ENCODE measurements around the gene MYOG. TPM values are rescaled to one million over a fixed set of nuclear protein-coding genes. Genes with fewer than 3 reads are reported as not detected.

The MYOG gene
- total RNA-seq, 3 donors from 2014 or later (not counting 1 experiment from before 2014, with no cell fraction given): not detected

DNA sequence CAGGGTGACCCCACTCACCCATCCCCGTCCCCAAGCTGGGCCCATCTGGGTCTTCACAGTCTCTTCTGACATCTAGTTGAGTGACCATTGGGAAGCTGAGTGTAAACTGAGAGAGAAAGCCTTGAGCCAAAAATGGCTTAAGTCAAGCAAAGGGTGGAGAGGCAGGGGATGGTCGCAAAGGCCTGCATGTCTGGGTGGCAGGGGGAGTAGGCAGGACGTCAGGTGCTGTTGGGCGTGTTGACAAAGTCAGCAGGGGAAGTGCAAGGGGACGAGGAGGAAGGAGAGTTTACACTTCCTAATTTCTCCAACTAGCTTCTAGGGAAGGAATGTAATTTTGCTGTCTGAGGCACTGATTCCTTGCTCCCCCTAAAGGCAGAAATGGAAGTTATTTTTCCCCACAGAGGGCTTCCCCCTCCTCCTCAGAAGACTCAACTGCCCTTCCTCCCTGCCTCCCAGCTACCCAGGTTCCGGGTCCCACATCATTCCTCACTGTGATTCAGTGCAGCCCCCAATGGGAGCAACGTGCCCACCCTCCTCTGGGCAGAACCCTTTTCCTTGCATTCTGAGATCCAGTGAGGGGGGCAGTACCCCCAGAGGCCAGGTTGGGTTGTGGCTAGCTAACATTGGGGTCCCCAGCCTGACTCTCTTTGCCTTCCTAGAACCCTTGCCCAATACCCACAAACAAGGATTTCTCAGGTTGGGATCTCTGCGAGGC lies 40.5 kb upstream of the MYOG start:
- H3K4me3 ChIP-seq (ENCODE audit: low read length): no peak overlapping the region
- no peaks in the 10 kb centered on the region for H3K36me3 ChIP-seq (ENCODE audit: control insufficient read depth, insufficient read depth, low read length)
- Mint-ChIP-seq H3K9me3 (no peaks in the 10 kb centered on the region), H3K36me3 (no peaks in the 10 kb centered on the region), H3K27ac (no peak overlapping the region), H3K27me3 (ENCODE audit: low read depth in 2 of 2) (peaks cover 54 to 61% of the 10 kb centered on the region in 2 donors), H3K4me1 (peaks cover 0 to 14% of the 10 kb centered on the region in 2 donors), H3K4me3 (no peak overlapping the region)
- peaks cover 18% of the 10 kb centered on the region for H3K4me1 ChIP-seq (ENCODE audit: control insufficient read depth, insufficient read depth, low read length)
- WGBS (ENCODE audit: insufficient coverage): 16% methylated on average over 6 of the region's 8 CpGs
- TF ChIP-seq, protein P1, sequence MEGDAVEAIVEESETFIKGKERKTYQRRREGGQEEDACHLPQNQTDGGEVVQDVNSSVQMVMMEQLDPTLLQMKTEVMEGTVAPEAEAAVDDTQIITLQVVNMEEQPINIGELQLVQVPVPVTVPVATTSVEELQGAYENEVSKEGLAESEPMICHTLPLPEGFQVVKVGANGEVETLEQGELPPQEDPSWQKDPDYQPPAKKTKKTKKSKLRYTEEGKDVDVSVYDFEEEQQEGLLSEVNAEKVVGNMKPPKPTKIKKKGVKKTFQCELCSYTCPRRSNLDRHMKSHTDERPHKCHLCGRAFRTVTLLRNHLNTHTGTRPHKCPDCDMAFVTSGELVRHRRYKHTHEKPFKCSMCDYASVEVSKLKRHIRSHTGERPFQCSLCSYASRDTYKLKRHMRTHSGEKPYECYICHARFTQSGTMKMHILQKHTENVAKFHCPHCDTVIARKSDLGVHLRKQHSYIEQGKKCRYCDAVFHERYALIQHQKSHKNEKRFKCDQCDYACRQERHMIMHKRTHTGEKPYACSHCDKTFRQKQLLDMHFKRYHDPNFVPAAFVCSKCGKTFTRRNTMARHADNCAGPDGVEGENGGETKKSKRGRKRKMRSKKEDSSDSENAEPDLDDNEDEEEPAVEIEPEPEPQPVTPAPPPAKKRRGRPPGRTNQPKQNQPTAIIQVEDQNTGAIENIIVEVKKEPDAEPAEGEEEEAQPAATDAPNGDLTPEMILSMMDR (IDR thresholded peaks at IDR 0.05): no peak
- H3K27me3 ChIP-seq (ENCODE audit: control insufficient read depth, insufficient read depth, low read length): peaks cover 8% of the 10 kb centered on the region
- intact Hi-C loops (cut with micrococcal nuclease): no loop called here
- H3K9me3 ChIP-seq (ENCODE audit: control insufficient read depth, insufficient read depth, low read length): no peaks in the 10 kb centered on the region
- H3K27ac ChIP-seq (ENCODE audit: low read length): no peak overlapping the region
- DNase-seq: no peak
- no peak for ATAC-seq

DNA sequence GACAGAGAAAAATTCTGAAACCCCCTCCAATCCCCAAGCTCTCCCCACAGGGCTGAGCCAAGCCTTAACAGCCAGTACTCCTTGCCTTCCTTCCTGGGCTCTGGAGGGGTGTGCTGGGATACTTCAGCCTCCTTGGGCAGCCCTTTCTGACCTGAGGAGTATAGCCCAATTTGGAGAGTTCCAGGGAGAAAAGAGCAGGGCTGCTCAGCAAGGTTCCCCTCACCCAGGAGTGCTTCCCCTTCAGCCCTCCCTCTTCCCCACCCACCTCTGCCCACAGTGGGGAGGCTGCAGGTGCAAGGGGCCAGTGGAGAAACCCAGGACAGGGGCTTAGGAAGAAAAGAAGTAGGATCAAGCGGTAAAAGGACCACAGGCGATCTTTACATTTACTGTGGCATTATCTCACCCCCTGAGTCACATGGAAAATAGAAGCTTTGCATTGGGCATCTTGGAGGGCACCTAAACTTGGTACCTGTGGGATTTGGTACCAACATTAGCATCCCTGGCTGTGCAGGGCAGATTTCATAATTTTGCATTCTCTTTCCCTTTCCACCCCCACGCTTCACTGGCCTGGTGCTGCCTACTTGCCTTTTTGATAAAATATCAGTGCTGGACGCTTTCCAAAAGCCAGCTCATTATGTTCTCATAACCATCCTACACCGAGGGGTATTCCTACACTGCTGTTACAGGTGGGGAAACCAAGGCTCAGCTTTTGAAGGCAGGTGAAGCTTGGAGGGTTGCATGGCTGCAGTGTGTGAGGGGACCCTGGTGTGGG lies 38.9 kb upstream of the MYOG start:
- no peaks in the 10 kb centered on the region for H3K9me3 Mint-ChIP-seq
- WGBS (ENCODE audit: insufficient coverage): 64% methylated on average over 5 of the region's 5 CpGs
- Histone ChIP-seq H3K4me3 (ENCODE audit: low read length) (no peak overlapping the region), H3K27me3 (ENCODE audit: control insufficient read depth, insufficient read depth, low read length) (peaks cover 8% of the 10 kb centered on the region), H3K36me3 (ENCODE audit: control insufficient read depth, insufficient read depth, low read length) (no peaks in the 10 kb centered on the region), H3K9me3 (ENCODE audit: control insufficient read depth, insufficient read depth, low read length) (no peaks in the 10 kb centered on the region), H3K27ac (ENCODE audit: low read length) (no peak overlapping the region), H3K4me1 (ENCODE audit: control insufficient read depth, insufficient read depth, low read length) (peaks cover 18% of the 10 kb centered on the region)
- TF ChIP-seq, protein P1 (IDR thresholded peaks at IDR 0.05): no peak
- intact Hi-C loops (cut with micrococcal nuclease): no loop called here
- peaks cover 53 to 66% of the 10 kb centered on the region in 2 donors for H3K27me3 Mint-ChIP-seq (ENCODE audit: low read depth in 2 of 2)
- no peaks in the 10 kb centered on the region for H3K36me3 Mint-ChIP-seq
- H3K27ac Mint-ChIP-seq: no peak overlapping the region
- DNase-seq (no peak), ATAC-seq (no peak)
- H3K4me1 Mint-ChIP-seq: peaks cover 0 to 19% of the 10 kb centered on the region in 2 donors
- H3K4me3 Mint-ChIP-seq: no peak overlapping the region

DNA sequence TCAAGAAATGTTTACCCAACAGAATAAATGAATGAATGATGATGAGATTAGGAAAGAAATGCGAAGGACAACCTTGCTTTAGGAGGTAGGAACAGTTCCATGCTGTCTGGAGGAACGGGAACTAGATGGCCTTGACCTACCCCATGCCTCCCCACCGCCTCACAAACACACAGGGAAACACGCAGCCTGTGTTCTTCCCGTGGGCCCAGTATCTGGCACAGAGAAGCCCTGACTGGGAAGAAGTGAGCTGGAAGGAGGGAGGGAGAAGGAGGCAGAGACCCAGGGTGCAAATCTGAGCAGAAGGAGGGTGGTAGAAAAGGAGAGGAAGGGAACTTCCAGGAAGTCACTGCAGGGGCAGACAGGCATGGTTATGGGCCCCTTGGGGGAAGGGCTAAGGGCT lies 38.2 kb upstream of the MYOG start:
- peaks cover 0 to 19% of the 10 kb centered on the region in 2 donors for H3K4me1 Mint-ChIP-seq
- Histone ChIP-seq H3K27ac (ENCODE audit: low read length) (no peak overlapping the region), H3K27me3 (ENCODE audit: control insufficient read depth, insufficient read depth, low read length) (peaks cover 8% of the 10 kb centered on the region), H3K36me3 (ENCODE audit: control insufficient read depth, insufficient read depth, low read length) (no peaks in the 10 kb centered on the region), H3K4me1 (ENCODE audit: control insufficient read depth, insufficient read depth, low read length) (peaks cover 18% of the 10 kb centered on the region), H3K4me3 (ENCODE audit: low read length) (no peak overlapping the region), H3K9me3 (ENCODE audit: control insufficient read depth, insufficient read depth, low read length) (no peaks in the 10 kb centered on the region)
- intact Hi-C loops (cut with micrococcal nuclease): no loop called here
- ATAC-seq: no peak
- TF ChIP-seq, protein P1 (IDR thresholded peaks at IDR 0.05): no peak
- H3K4me3 Mint-ChIP-seq: no peak overlapping the region
- peaks cover 50 to 60% of the 10 kb centered on the region in 2 donors for H3K27me3 Mint-ChIP-seq (ENCODE audit: low read depth in 2 of 2)
- no peak for DNase-seq
- WGBS (ENCODE audit: insufficient coverage): 63% methylated on average over 4 of the region's 5 CpGs
- no peaks in the 10 kb centered on the region for H3K9me3 Mint-ChIP-seq
- H3K36me3 Mint-ChIP-seq: no peaks in the 10 kb centered on the region
- H3K27ac Mint-ChIP-seq: no peak overlapping the region

Measured in natural killer cell (primary cell).